HL-60 (cell line): ENCODE results near the gene C1orf232.

ENCODE experiments used
- GABPA ChIP-seq: IDR thresholded peaks from 2 replicates; pipeline ENCODE4 v1.6.1; 2012; ENCODE audit warnings: low read depth
- POLR2AphosphoS5 ChIP-seq: IDR thresholded peaks from 2 replicates; pipeline ENCODE4 v1.6.1; 2012; ENCODE audit warnings: low read depth
- TF ChIP-seq, protein P1 (sequence below): IDR thresholded peaks from one replicate; pipeline ENCODE4 v1.5.1; 2011; ENCODE audit warnings: low read length, control low read depth, inconsistent platforms; ENCODE audit not compliant: insufficient read depth
- TF ChIP-seq, protein P2 (sequence below): IDR thresholded peaks from 2 replicates; pipeline ENCODE4 v1.6.1; 2012; ENCODE audit warnings: low read depth; ENCODE audit not compliant: insufficient replicate concordance

DNA sequence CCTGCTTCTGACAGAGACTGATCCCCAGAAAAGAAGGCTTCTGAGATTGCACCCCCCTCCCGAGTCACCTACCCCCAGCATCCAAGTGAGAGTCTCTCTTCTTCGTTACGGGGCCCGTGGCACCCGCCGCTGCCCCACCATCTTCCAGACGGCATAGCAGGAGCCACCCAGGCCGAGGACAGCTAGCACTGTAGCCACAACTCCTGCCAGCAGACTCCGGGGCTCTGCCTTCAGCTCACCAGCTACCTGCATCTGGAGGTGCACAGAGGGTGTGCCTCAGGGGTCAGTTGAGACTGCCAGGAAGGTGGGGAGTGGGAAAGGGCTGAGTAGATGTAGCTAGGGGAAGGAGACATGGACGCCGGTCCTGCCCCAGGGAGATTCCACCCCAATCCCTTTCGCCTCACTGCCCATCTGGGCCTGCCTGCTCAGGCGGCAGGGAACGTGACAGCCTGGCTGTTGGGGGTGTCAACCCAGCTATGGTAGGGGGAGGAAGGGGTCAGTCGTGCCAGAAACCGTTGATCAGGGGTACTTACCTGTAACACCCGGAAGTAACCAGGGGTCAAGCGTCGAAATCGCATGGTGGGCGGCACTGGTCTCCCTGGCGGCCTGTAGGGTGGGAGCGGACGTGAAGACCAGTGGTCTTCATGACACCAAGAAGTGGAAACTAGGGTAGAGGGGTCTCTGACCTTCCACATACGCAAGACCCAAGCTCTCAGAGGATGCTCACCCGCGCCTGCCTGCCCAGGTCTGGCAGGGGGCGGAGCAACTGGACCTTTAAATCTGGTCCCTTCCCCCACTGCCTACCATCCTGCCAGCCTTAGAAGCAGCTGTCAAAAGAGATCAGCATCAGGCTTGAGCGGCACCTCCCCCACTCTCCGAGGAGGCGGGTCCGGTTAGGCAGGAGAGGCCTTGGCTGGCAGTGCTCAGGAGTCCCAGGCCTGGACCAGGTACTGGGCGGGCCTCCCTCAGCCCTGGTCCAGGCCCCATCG lies 2.6 kb upstream of the C1orf232 start, which contains the start of gene ZNF593OS:
- TF ChIP-seq POLR2AphosphoS5 (no peak), GABPA (no peak)
- TF ChIP-seq, protein P1, sequence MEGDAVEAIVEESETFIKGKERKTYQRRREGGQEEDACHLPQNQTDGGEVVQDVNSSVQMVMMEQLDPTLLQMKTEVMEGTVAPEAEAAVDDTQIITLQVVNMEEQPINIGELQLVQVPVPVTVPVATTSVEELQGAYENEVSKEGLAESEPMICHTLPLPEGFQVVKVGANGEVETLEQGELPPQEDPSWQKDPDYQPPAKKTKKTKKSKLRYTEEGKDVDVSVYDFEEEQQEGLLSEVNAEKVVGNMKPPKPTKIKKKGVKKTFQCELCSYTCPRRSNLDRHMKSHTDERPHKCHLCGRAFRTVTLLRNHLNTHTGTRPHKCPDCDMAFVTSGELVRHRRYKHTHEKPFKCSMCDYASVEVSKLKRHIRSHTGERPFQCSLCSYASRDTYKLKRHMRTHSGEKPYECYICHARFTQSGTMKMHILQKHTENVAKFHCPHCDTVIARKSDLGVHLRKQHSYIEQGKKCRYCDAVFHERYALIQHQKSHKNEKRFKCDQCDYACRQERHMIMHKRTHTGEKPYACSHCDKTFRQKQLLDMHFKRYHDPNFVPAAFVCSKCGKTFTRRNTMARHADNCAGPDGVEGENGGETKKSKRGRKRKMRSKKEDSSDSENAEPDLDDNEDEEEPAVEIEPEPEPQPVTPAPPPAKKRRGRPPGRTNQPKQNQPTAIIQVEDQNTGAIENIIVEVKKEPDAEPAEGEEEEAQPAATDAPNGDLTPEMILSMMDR: no peak
- TF ChIP-seq, protein P2, sequence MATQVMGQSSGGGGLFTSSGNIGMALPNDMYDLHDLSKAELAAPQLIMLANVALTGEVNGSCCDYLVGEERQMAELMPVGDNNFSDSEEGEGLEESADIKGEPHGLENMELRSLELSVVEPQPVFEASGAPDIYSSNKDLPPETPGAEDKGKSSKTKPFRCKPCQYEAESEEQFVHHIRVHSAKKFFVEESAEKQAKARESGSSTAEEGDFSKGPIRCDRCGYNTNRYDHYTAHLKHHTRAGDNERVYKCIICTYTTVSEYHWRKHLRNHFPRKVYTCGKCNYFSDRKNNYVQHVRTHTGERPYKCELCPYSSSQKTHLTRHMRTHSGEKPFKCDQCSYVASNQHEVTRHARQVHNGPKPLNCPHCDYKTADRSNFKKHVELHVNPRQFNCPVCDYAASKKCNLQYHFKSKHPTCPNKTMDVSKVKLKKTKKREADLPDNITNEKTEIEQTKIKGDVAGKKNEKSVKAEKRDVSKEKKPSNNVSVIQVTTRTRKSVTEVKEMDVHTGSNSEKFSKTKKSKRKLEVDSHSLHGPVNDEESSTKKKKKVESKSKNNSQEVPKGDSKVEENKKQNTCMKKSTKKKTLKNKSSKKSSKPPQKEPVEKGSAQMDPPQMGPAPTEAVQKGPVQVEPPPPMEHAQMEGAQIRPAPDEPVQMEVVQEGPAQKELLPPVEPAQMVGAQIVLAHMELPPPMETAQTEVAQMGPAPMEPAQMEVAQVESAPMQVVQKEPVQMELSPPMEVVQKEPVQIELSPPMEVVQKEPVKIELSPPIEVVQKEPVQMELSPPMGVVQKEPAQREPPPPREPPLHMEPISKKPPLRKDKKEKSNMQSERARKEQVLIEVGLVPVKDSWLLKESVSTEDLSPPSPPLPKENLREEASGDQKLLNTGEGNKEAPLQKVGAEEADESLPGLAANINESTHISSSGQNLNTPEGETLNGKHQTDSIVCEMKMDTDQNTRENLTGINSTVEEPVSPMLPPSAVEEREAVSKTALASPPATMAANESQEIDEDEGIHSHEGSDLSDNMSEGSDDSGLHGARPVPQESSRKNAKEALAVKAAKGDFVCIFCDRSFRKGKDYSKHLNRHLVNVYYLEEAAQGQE: no peak
